Heart left ventricle (tissue), 16 donors: ENCODE measurements around the gene XPC. TPM values are rescaled to one million over a fixed set of nuclear protein-coding genes. Genes with fewer than 3 reads are reported as not detected.

Experiments used
- ATAC-seq, 4 donors: fragments of 200-7000 bp; cut with Tn5 transposase; one replicate each; pipeline ENCODE4 v1.9.1; 2020 to 2022; ENCODE audit warnings: moderate library complexity in 4 of 4, mild to moderate bottlenecking in 3 of 4, moderate number of reproducible peaks in 1 of 4
- DNase-seq, 5 donors: peaks; one replicate each; pipeline ENCODE4 v3.0.0-alpha.2; 2020
- H3K27ac ChIP-seq, 12 donors: fragments of 200-600 bp; sonication (generic) in 4 of 12; one replicate each; pipeline versions ENCODE4 v1.5.0 to v1.8.0; 2016 to 2022; ENCODE audit warnings: mild to moderate bottlenecking in 2 of 12
- H3K27me3 ChIP-seq, 9 donors: fragments of 200-600 bp; sonication (generic) in 2 of 9; one replicate each; pipeline versions ENCODE4 v1.5.1 to v1.8.0; 2016 to 2022; ENCODE audit warnings: mild to moderate bottlenecking in 3 of 9
- H3K36me3 ChIP-seq, 9 donors: fragments of 200-600 bp; sonication (generic) in 2 of 9; one replicate each; pipeline versions ENCODE4 v1.5.0 to v1.8.0; 2018 to 2022; ENCODE audit warnings: mild to moderate bottlenecking in 2 of 9
- H3K4me1 ChIP-seq, 12 donors: fragments of 200-600 bp; sonication (generic) in 4 of 12; one replicate each; pipeline versions ENCODE4 v1.5.0 to v1.8.0; 2016 to 2022; ENCODE audit warnings: mild to moderate bottlenecking in 3 of 12
- H3K4me3 ChIP-seq, 12 donors: fragments of 200-600 bp; sonication (generic) in 4 of 12; one replicate each; pipeline versions ENCODE4 v1.5.0 to v1.8.0; 2017 to 2022; ENCODE audit warnings: mild to moderate bottlenecking in 9 of 12, moderate library complexity in 4 of 12
- H3K9me3 ChIP-seq, 12 donors: fragments of 200-600 bp; sonication (generic) in 4 of 12; one replicate each; pipeline versions ENCODE4 v1.5.0 to v1.8.0; 2016 to 2022; ENCODE audit warnings: mild to moderate bottlenecking in 1 of 12
- POLR2A ChIP-seq, 2 donors: fragments of 450-650 bp; IDR thresholded peaks; one replicate each; pipeline ENCODE4 v1.6.1; 2017; ENCODE audit warnings: antibody characterized with exemption in 2 of 2, mild to moderate bottlenecking in 2 of 2, moderate library complexity in 2 of 2
- WGBS, 4 donors: extraction: QIAGEN DNeasy Blood & Tissue Kit in 2 of 4; methylation state at CpG; one replicate each; pipeline versions ENCODE4 v1.1.5 to v1.1.7; 2013 to 2018; 5-methylcytosine and 5-hydroxymethylcytosine counted together
- intact Hi-C, 10 donors: fragments of 100-400 bp; cut with DNase I; formaldehyde crosslinking; loops; one replicate each; pipeline versions ENCODE4 v1.11.1 to v1.14.2; 2022
- polyA plus RNA-seq, 2 donors: library from polyadenylated mRNA; stranded (reverse); fragments of 200-250 nt; gene quantifications; one replicate each; pipeline ENCODE4 v1.2.3, GENCODE V29; 2013
- total RNA-seq, 9 donors: library from RNA; depleted of rRNA in 2 of 9; stranded (reverse); fragments of >200 nt in 2 of 9; fragmentation: NEBNext Ultra II Directional in 3 of 9; extraction: Animal tissue kit (Norgen Biotek cat#: 25700) in 3 of 9; gene quantifications; one replicate each; pipeline versions ENCODE4 v1.1.0 to v1.2.4, GENCODE V29; 2016 to 2023
- TF ChIP-seq, protein P1 (sequence below), 12 donors: fragments of 200-600 bp; sonication (generic) in 4 of 12; IDR thresholded peaks; one replicate each; pipeline versions ENCODE4 v1.5.0 to v1.8.0; 2018 to 2022; ENCODE audit warnings: antibody characterized with exemption in 12 of 12, mild to moderate bottlenecking in 5 of 12
- donor health status: ischemic (EF 13 %, LVEDD 7.1; RV severe dilation, severe dysfunction).
- donor health status: healthy with polysubstance abuse.
- donor health status: DM: no; HTN: yes; CAD: no.
- donor health status: DM: no; HTN: no; CAD: no.
- donor health status: ischemic (EF 25% LVEDD 6.9; RV normal size, moderate dysfunction).
- donor health status: ischemic (EF 25% LVEDD 5.7; RV mildly dilated, moderate dysfunction).
- donor health status: healthy.
- donor health status: DM: yes; HTN: yes; CAD: no.
- donor health status: ischemic (EF 35%, LVEDD 5.7; RV mildly dilated, moderate dysfunction).
- donor health status: nonischemic (EF 11% LVEDD 7.7; RV severe dilation, severe dysfunction).
- donor health status: DM: yes; HTN: yes; CAD: no.
- donor health status: PGD.
- donor health status: ischemic (EF 29% LVEDD 5.4; RV normal size, mild dysfunction).
- donor health status: nonischemic (EF 23%, LVEDD 6.1; RV moderate dilation, normal function).

XPC gene
- total and polyA plus RNA-seq, 11 donors: 6.1 to 20.0 (median 9.5) TPM

DNA sequence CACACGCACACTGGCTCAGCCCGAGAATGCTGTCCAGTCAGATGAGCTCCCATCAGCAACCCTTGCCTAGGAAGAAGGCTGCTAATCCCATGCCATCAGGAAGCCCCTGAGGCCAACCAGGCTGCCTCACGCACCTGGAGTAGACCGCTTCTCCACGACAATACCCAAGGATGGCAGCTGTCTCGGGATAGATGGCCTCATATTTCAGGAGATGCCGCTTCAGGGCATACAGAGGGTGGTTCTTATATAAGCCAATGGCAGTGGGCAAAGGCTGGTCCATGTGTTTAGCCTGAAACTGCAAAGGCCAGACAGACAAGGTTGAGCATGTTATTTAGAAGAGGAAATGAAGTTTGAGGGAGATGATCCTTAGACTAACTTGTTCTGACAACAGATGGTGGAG, 22.2 kb downstream of the XPC start:
- DNase-seq (no peak), ATAC-seq (no peak)
- peaks cover 0 to 99% (median 96%) of the 10 kb centered on the region in 9 donors for H3K36me3 ChIP-seq
- no peak for TF ChIP-seq POLR2A (IDR thresholded peaks at IDR 0.05)
- TF ChIP-seq, protein P1, sequence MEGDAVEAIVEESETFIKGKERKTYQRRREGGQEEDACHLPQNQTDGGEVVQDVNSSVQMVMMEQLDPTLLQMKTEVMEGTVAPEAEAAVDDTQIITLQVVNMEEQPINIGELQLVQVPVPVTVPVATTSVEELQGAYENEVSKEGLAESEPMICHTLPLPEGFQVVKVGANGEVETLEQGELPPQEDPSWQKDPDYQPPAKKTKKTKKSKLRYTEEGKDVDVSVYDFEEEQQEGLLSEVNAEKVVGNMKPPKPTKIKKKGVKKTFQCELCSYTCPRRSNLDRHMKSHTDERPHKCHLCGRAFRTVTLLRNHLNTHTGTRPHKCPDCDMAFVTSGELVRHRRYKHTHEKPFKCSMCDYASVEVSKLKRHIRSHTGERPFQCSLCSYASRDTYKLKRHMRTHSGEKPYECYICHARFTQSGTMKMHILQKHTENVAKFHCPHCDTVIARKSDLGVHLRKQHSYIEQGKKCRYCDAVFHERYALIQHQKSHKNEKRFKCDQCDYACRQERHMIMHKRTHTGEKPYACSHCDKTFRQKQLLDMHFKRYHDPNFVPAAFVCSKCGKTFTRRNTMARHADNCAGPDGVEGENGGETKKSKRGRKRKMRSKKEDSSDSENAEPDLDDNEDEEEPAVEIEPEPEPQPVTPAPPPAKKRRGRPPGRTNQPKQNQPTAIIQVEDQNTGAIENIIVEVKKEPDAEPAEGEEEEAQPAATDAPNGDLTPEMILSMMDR (IDR thresholded peaks at IDR 0.05): no peak
- no peaks in the 10 kb centered on the region for H3K27me3 ChIP-seq
- 96 to 98% (median 97%) methylated on average over 7 of the region's 7 CpGs for WGBS, 4 donors
- no peak overlapping the region for H3K27ac ChIP-seq
- H3K4me3 ChIP-seq: no peak overlapping the region
- peaks cover 0 to 8% (median 1%) of the 10 kb centered on the region in 12 donors for H3K9me3 ChIP-seq
- intact Hi-C loops: no loop called here
- H3K4me1 ChIP-seq: no peaks in the 10 kb centered on the region

DNA sequence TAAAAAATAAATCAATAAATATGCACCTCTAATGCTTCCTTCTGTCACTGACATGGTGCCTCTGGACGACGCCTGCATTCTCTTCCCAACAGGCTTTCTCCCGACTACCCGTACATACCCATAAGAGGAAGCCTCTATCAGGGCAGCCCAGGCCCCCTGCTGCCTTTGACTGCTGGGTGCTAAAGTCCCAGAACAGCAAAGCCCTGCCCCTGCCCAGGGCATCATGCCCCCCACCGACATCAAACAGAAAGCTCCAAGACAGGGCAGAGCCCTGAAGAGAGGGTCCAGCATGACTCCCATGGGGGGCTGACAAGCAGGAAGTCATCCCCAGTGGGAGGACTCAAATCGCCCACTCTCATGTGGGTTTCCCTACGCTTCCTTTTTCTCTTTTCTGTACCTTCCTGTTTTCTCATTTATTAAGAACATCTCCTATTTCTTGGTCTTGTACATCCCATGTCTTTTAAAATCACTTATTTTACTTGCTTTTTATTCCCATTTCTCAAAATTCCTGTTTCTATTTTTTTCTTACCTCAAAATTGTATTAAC, 23.4 kb downstream of the XPC start:
- WGBS, 4 donors: 84 to 91% (median 86%) methylated on average over 7 of the region's 7 CpGs
- Histone ChIP-seq H3K27me3 (no peaks in the 10 kb centered on the region), H3K9me3 (no peaks in the 10 kb centered on the region), H3K4me3 (no peak overlapping the region), H3K4me1 (no peaks in the 10 kb centered on the region), H3K36me3 (peaks cover 0 to 97% (median 88%) of the 10 kb centered on the region in 9 donors), H3K27ac (no peak overlapping the region)
- ATAC-seq (no peak), DNase-seq (no peak)
- intact Hi-C loops: no loop called here
- no peak for TF ChIP-seq POLR2A (IDR thresholded peaks at IDR 0.05)
- TF ChIP-seq, protein P1 (IDR thresholded peaks at IDR 0.05): no peak

DNA sequence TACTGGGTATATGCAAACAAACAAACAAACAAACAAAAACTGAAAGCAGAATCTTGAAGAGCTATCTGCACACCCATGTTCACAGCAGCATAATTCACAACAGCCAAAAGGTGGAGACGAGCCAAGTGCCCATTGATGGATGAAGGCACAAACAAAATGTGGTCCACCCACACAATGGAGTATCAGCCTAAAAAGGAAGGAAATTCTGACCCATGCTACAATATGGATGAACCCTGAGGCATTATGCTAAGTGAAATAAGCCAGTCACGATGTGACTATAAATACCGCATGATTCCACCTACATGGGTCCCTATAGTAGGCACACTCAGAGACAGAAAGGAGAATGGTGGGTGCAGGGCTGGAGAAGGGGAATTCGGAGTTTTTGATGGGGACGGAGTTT, 24.1 kb downstream of the XPC start:
- H3K4me3 ChIP-seq: no peak overlapping the region
- H3K36me3 ChIP-seq: peaks cover 0 to 93% (median 81%) of the 10 kb centered on the region in 9 donors
- no peak for TF ChIP-seq POLR2A (IDR thresholded peaks at IDR 0.05)
- TF ChIP-seq, protein P1 (IDR thresholded peaks at IDR 0.05): no peak
- intact Hi-C loops: no loop called here
- H3K9me3 ChIP-seq: no peaks in the 10 kb centered on the region
- H3K4me1 ChIP-seq: no peaks in the 10 kb centered on the region
- H3K27me3 ChIP-seq: no peaks in the 10 kb centered on the region
- WGBS, 4 donors: 88 to 92% (median 89%) methylated on average over 5 of the region's 5 CpGs
- ATAC-seq (no peak), DNase-seq (peak in 1 of 5 donors; percentile 5)
- H3K27ac ChIP-seq: no peak overlapping the region

- H3K36me3 ChIP-seq: peaks cover 0 to 93% (median 77%) of the 10 kb centered on the region in 9 donors
- TF ChIP-seq, protein P1 (IDR thresholded peaks at IDR 0.05): no peak
- TF ChIP-seq POLR2A (IDR thresholded peaks at IDR 0.05): no peak
- H3K9me3 ChIP-seq: no peaks in the 10 kb centered on the region
- H3K27me3 ChIP-seq: no peaks in the 10 kb centered on the region
- ATAC-seq (no peak), DNase-seq (peak in 1 of 5 donors; percentile 10)
- no peaks in the 10 kb centered on the region for H3K4me1 ChIP-seq
- H3K27ac ChIP-seq: no peak overlapping the region
- intact Hi-C loops: no loop called here
- no peak overlapping the region for H3K4me3 ChIP-seq
- WGBS, 4 donors: 94 to 98% (median 95%) methylated on average over 6 of the region's 6 CpGs
Observed at GRCh38 chr3:14153663-14154062, 24.7 kb downstream of the XPC start.
